CMK (cell line): Measurements from ENCODE around the gene BRAF.
"Not testable (repeated sequence)": the region's sequence is repeated elsewhere in the genome, so short reads cannot be mapped to it uniquely, and the experiment has no call there.

Experiments
- DNase-seq: peaks from one replicate; pipeline ENCODE4 v3.0.0-alpha.2; 2010; ENCODE audit warnings: low read depth

Gene BRAF

GRCh38 chr7:140918236-140918635 lies 6.5 kb downstream of the BRAF start:
- DNase-seq, result no peak

GRCh38 chr7:140917258-140917657 lies 7.5 kb downstream of the BRAF start:
- DNase-seq, result no peak

- DNase-seq, result no peak
Measured at GRCh38 chr7:140915935-140916555, 8.7 kb downstream of the BRAF start.

- no peak for DNase-seq
Measured at GRCh38 chr7:140914083-140914482, 10.6 kb downstream of the BRAF start.

- DNase-seq, result not testable (repeated sequence)
Measured at GRCh38 chr7:140913596-140913928, 11.2 kb downstream of the BRAF start.

GRCh38 chr7:140911746-140912145 lies 13.0 kb downstream of the BRAF start:
- DNase-seq, result no peak

- no peak for DNase-seq
Measured at GRCh38 chr7:140909476-140910161, 15.1 kb downstream of the BRAF start.

- DNase-seq, result no peak
Measured at GRCh38 chr7:140908361-140908760, 16.4 kb downstream of the BRAF start.

- DNase-seq, result no peak
Measured at GRCh38 chr7:140903741-140904480, 20.8 kb downstream of the BRAF start.

GRCh38 chr7:140902303-140902953 lies 22.3 kb downstream of the BRAF start:
- no peak for DNase-seq

- no peak for DNase-seq
Measured at GRCh38 chr7:140901941-140902302, 22.8 kb downstream of the BRAF start.

GRCh38 chr7:140899883-140900282 lies 24.8 kb downstream of the BRAF start:
- DNase-seq, result no peak

- no peak for DNase-seq
Measured at GRCh38 chr7:140898786-140899536, 25.8 kb downstream of the BRAF start.

GRCh38 chr7:140896996-140897395 lies 27.7 kb downstream of the BRAF start:
- no peak for DNase-seq

- DNase-seq, result peak; percentile 26
Measured at GRCh38 chr7:140889645-140890044, 35.1 kb downstream of the BRAF start.

- no peak for DNase-seq
Measured at GRCh38 chr7:140889150-140889549, 35.6 kb downstream of the BRAF start.

- DNase-seq, result no peak
Measured at GRCh38 chr7:140888087-140888486, 36.6 kb downstream of the BRAF start.

GRCh38 chr7:140885735-140886334 lies 38.9 kb downstream of the BRAF start:
- no peak for DNase-seq

- no peak for DNase-seq
Measured at GRCh38 chr7:140883378-140883777, 41.4 kb downstream of the BRAF start.

- not testable (repeated sequence) for DNase-seq
Measured at GRCh38 chr7:140882834-140883233, 41.9 kb downstream of the BRAF start.

GRCh38 chr7:140881507-140882228 lies 43.1 kb downstream of the BRAF start:
- DNase-seq, result no peak
